Spleen (tissue), 11 donors: ENCODE measurements around the gene PSMD13. TPM values are rescaled to one million over a fixed set of nuclear protein-coding genes. Genes with fewer than 3 reads are reported as not detected.

Experiments
- DNase-seq: peaks from one replicate; pipeline ENCODE4 v3.0.0-alpha.2; 2020
- H3K27ac ChIP-seq, 8 donors: fragments of 200-600 bp; sonication (generic) in 7 of 8; 1 replicate in 4 of 8; 2 replicates in 4 of 8; pipeline versions ENCODE4 v1.5.0 to v1.8.0; 2016 to 2021; ENCODE audit warnings: inconsistent platforms in 4 of 8, mild to moderate bottlenecking in 4 of 8, moderate library complexity in 1 of 8
- H3K27me3 ChIP-seq, 7 donors: fragments of 200-600 bp; sonication (generic) in 6 of 7; replicated peaks in 1 of 7; 1 replicate in 4 of 7; 2 replicates in 3 of 7; pipeline versions ENCODE4 v1.5.0 to v1.8.0; 2016 to 2021; ENCODE audit warnings: inconsistent platforms in 3 of 7, mild to moderate bottlenecking in 1 of 7
- H3K36me3 ChIP-seq, 6 donors: fragments of 200-600 bp; sonication (generic) in 5 of 6; 1 replicate in 4 of 6; 2 replicates in 2 of 6; pipeline versions ENCODE4 v1.5.0 to v1.8.0; 2016 to 2021; ENCODE audit warnings: inconsistent platforms in 2 of 6
- H3K4me1 ChIP-seq, 6 donors: fragments of 200-600 bp; sonication (generic) in 5 of 6; 1 replicate in 3 of 6; 2 replicates in 3 of 6; pipeline versions ENCODE4 v1.5.0 to v1.8.0; 2016 to 2021; ENCODE audit warnings: inconsistent platforms in 3 of 6
- H3K4me3 ChIP-seq, 8 donors: fragments of 200-600 bp; sonication (generic) in 7 of 8; 1 replicate in 4 of 8; 2 replicates in 4 of 8; pipeline versions ENCODE4 v1.5.0 to v1.8.0; 2016 to 2021; ENCODE audit warnings: inconsistent platforms in 4 of 8, mild to moderate bottlenecking in 4 of 8, moderate library complexity in 2 of 8
- H3K9me3 ChIP-seq, 8 donors: fragments of 200-600 bp; sonication (generic) in 7 of 8; 1 replicate in 4 of 8; 2 replicates in 4 of 8; pipeline versions ENCODE4 v1.5.0 to v1.8.0; 2016 to 2021; ENCODE audit warnings: inconsistent platforms in 4 of 8
- POLR2A ChIP-seq, 3 donors: fragments of 450-650 bp; IDR thresholded peaks; one replicate each; pipeline ENCODE4 v1.5.1; 2017; ENCODE audit warnings: antibody characterized with exemption in 3 of 3, mild to moderate bottlenecking in 1 of 3
- POLR2AphosphoS5 ChIP-seq, 3 donors: sonication (generic); formaldehyde crosslinking; IDR thresholded peaks; one replicate each; pipeline ENCODE4 v1.5.1; 2017; ENCODE audit warnings: antibody characterized with exemption in 3 of 3
- WGBS, 5 donors: extraction: QIAGEN DNeasy Blood & Tissue Kit in 3 of 5; methylation state at CpG; one replicate each; pipeline versions ENCODE4 v1.1.5 to v1.1.7; 2013 to 2018; 5-methylcytosine and 5-hydroxymethylcytosine counted together
- intact Hi-C: fragments of 100-400 bp; cut with DNase I; formaldehyde crosslinking; loops from one replicate; pipeline ENCODE4 v1.15.0; 2023; ENCODE audit warnings: low total_unique reads
- polyA plus RNA-seq, 3 donors: library from polyadenylated mRNA; stranded (reverse); fragments of 200-250 nt; gene quantifications; one replicate each; pipeline ENCODE4 v1.2.1, GENCODE V29; 2013
- total RNA-seq, 7 donors: library from RNA; depleted of rRNA in 3 of 7; stranded (reverse); fragments of >200 nt in 3 of 7; fragmentation: NEBNext Ultra II Directional in 4 of 7; extraction: Animal tissue kit (Norgen Biotek cat#: 25700) in 4 of 7; gene quantifications; one replicate each; pipeline versions ENCODE4 v1.1.0 to v1.2.1, GENCODE V29; 2016 to 2021
- TF ChIP-seq, protein P1 (sequence below), 11 experiments: fragments of 200-600 bp in 7 of 11; fragments of 450-650 bp in 4 of 11; sonication (generic) in 4 of 11; IDR thresholded peaks in 8 of 11; conservative IDR thresholded peaks in 3 of 11; 1 replicate in 7 of 11; 2 replicates in 4 of 11; pipeline versions ENCODE4 v1.4.0 to v1.8.0; 2016 to 2021; ENCODE audit warnings: antibody characterized with exemption in 11 of 11, inconsistent platforms in 4 of 11, mild to moderate bottlenecking in 1 of 11
- donor health status: healthy with polysubstance abuse.
- donor health status: DM: no; HTN: no; CAD: no; lungs with moderate emphysema.
- donor health status: DM: no; HTN: no; CAD: no.
- donor health status: Bipolar disorder and iron deficiency.
- donor health status: healthy.
- donor health status: DM: no; HTN: no; CAD: no.
- donor health status: DM: yes; HTN: yes; CAD: no.

Gene PSMD13
- total and polyA plus RNA-seq, 10 donors, result 93.6 to 229 (median 102) TPM

DNA sequence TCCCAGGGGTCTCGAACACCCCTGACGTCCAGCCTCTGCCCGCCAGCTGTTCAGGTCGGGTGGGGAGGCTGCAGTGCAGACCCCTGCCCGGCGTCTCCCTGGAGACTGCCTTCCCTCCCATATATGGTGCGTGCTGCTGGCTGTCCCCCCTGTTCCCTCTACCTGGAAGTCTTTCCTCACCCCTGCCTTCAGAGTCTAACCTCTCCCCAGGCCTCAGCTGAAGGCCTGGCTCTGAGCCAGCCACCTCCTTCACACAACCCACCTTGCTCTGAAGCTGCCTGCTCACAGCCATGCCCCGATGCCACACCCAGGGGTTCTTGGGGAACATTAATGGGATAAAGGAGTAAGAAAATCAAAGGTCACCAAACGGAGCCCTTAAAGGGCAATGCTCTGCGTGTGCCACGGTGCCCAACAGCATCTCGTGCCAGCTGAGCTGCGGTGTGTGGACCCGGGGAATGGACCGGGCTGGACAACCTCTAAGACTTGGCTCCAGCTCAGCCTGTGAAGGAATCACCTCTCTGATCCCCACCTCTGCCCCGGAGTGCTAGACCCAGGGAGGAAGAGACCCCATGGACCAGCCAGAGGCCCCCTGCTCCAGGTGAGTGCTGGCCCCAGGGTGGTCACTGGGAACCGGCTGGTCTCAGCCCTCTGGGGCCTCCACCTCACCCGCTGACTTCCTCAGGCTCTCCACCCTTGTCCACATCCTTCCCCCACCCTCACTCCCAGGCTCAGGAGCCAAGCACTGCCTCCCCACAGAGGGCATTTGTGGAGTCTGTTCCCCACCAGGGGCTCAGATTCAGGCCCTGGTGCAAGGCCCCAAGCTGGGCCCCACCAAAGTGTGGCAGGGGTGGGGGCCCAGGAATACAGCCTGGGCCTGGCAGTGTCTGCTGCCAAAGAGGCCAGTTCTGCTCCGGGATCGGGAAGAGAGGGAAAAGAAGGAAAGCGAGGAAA, 41.5 kb downstream of the PSMD13 start, which contains the start of gene NLRP6:
Gene NLRP6 (plus strand): TSS at position 407 of the 951 bp plus-strand sequence. CDS start 163 bp downstream, at position 570.
- intact Hi-C loops, result no loop called here

DNA sequence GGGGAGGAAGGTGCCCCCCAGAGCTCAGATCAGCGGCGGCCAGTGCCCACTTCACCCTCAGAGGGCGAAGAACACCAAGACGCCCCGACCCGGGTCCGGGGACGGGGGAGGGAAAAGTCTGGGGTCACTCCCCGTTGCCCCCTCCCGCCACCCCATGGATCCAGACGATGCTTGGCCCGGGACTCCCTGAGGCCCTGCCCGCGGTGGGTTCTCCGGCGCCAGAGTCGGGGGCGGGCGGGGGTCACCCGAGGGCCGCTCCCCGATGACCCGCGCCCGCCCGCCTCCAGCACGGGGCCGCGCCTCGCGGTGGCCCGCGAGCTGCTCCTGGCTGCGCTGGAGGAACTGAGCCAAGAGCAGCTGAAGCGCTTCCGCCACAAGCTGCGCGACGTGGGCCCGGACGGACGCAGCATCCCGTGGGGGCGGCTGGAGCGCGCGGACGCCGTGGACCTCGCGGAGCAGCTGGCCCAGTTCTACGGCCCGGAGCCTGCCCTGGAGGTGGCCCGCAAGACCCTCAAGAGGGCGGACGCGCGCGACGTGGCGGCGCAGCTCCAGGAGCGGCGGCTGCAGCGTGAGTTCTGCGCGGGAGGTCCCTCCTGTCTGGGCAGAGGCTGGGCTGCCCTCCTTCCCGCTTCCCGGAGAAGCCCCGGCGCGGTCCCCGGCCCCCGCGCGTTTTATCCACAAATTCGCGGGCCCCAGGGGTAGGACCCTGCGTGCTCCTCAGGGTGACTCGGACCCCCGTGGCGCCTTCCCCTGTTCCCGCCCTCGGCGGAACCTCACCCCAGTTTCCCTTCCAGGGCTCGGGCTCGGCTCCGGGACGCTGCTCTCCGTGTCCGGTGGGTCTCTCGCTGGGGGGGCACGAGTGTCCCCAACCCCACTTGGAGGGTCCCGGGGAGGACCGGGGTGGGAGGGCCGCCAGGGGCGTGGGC, 42.5 kb downstream of the PSMD13 start:
- DNase-seq, result peak; percentile 91
- intact Hi-C loops, result no loop called here
- H3K9me3 ChIP-seq, result peaks cover 0 to 6% (median 0%) of the 10 kb centered on the region in 8 donors
- H3K4me3 ChIP-seq, result peak overlapping the region; percentile 35 to 77 (median 48)
- H3K27me3 ChIP-seq, result peaks cover 0 to 64% (median 48%) of the 10 kb centered on the region in 7 donors
- 12 to 27% (median 20%) methylated on average over 42 to 97 of the region's 97 CpGs for WGBS, 5 donors
- peaks cover 0 to 23% (median 0%) of the 10 kb centered on the region in 6 donors for H3K36me3 ChIP-seq
- TF ChIP-seq, protein P1, sequence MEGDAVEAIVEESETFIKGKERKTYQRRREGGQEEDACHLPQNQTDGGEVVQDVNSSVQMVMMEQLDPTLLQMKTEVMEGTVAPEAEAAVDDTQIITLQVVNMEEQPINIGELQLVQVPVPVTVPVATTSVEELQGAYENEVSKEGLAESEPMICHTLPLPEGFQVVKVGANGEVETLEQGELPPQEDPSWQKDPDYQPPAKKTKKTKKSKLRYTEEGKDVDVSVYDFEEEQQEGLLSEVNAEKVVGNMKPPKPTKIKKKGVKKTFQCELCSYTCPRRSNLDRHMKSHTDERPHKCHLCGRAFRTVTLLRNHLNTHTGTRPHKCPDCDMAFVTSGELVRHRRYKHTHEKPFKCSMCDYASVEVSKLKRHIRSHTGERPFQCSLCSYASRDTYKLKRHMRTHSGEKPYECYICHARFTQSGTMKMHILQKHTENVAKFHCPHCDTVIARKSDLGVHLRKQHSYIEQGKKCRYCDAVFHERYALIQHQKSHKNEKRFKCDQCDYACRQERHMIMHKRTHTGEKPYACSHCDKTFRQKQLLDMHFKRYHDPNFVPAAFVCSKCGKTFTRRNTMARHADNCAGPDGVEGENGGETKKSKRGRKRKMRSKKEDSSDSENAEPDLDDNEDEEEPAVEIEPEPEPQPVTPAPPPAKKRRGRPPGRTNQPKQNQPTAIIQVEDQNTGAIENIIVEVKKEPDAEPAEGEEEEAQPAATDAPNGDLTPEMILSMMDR (IDR thresholded peaks at IDR 0.05 in 8 of 11, conservative IDR thresholded peaks at IDR 0.05 in 3 of 11), result no peak
- TF ChIP-seq POLR2A (IDR thresholded peaks at IDR 0.05) (peak in 1 of 3 donors; percentile 60), POLR2AphosphoS5 (IDR thresholded peaks at IDR 0.05) (peak; percentile 69 to 92 (median 89))
- peak overlapping the region in 7 of 8 donors; percentile 26 to 89 (median 63) for H3K27ac ChIP-seq
- peaks cover 26 to 82% (median 47%) of the 10 kb centered on the region in 6 donors for H3K4me1 ChIP-seq

More for the DNA sequence above, 41.5 kb downstream of the PSMD13 start, which contains the start of gene NLRP6:
- H3K27ac ChIP-seq, result peak within 1 kb of the TSS in 6 of 8 donors; percentile 26 to 89 (median 72)
- 81 to 86% (median 84%) methylated on average over 21 of the region's 21 CpGs for WGBS, 5 donors
- peaks cover 0 to 14% (median 0%) of the 10 kb centered on the region in 6 donors for H3K36me3 ChIP-seq
- H3K27me3 ChIP-seq, result peaks cover 0 to 53% (median 48%) of the 10 kb centered on the region in 7 donors
- peak; percentile 75 for DNase-seq
- TF ChIP-seq POLR2A (IDR thresholded peaks at IDR 0.05) (no peak), POLR2AphosphoS5 (IDR thresholded peaks at IDR 0.05) (peak in 1 of 3 donors; percentile 60)
- H3K4me3 ChIP-seq, result peak within 1 kb of the TSS; percentile 35 to 77 (median 48)
- H3K4me1 ChIP-seq, result peaks cover 26 to 72% (median 47%) of the 10 kb centered on the region in 6 donors
- H3K9me3 ChIP-seq, result peaks cover 0 to 6% (median 0%) of the 10 kb centered on the region in 8 donors

DNA sequence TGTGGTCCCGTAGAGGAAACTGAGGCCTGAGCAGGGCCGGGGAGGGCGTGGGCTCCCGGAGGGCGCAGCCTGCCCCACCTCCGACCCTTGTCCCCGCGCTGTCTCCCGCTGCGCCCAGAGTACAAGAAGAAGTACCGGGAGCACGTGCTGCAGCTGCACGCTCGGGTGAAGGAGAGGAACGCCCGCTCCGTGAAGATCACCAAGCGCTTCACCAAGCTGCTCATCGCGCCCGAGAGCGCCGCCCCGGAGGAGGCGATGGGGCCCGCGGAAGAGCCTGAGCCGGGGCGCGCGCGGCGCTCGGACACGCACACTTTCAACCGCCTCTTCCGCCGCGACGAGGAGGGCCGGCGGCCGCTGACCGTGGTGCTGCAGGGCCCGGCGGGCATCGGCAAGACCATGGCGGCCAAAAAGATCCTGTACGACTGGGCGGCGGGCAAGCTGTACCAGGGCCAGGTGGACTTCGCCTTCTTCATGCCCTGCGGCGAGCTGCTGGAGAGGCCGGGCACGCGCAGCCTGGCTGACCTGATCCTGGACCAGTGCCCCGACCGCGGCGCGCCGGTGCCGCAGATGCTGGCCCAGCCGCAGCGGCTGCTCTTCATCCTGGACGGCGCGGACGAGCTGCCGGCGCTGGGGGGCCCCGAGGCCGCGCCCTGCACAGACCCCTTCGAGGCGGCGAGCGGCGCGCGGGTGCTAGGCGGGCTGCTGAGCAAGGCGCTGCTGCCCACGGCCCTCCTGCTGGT, 43.4 kb downstream of the PSMD13 start:
- peaks cover 0 to 32% (median 0%) of the 10 kb centered on the region in 6 donors for H3K36me3 ChIP-seq
- H3K4me3 ChIP-seq, result peak overlapping the region; percentile 35 to 77 (median 48)
- whole genome bisulfite sequencing, 5 donors, result 3 to 11% (median 6%) methylated on average over 20 to 85 of the region's 85 CpGs
- TF ChIP-seq POLR2A (IDR thresholded peaks at IDR 0.05) (no peak), POLR2AphosphoS5 (IDR thresholded peaks at IDR 0.05) (peak; percentile 21 to 74 (median 68))
- TF ChIP-seq, protein P1 (IDR thresholded peaks at IDR 0.05 in 8 of 11, conservative IDR thresholded peaks at IDR 0.05 in 3 of 11), result no peak
- peaks cover 26 to 82% (median 47%) of the 10 kb centered on the region in 6 donors for H3K4me1 ChIP-seq
- DNase-seq, result peak; percentile 92
- H3K9me3 ChIP-seq, result peaks cover 0 to 6% (median 0%) of the 10 kb centered on the region in 8 donors
- peaks cover 0 to 72% (median 48%) of the 10 kb centered on the region in 7 donors for H3K27me3 ChIP-seq
- H3K27ac ChIP-seq, result peak overlapping the region in 7 of 8 donors; percentile 26 to 89 (median 63)
- intact Hi-C loops, result no loop called here
